K562 (cell line): ENCODE results near the gene ZNF747. TPM values are rescaled to one million over a fixed set of nuclear protein-coding genes. Genes with fewer than 3 reads are reported as not detected.

Experiments
- BACH1 ChIP-seq: fragments of 200-800 bp; sonication (Bioruptor generic); IDR thresholded peaks from 2 replicates; pipeline ENCODE4 v1.6.1; 2016; ENCODE audit warnings: missing genetic modification characterization, missing compliant biosample characterization
- CBFA2T3 ChIP-seq: fragments of 450-650 bp; IDR thresholded peaks from 2 replicates; pipeline ENCODE4 v1.6.1; 2017
- CEBPB ChIP-seq: fragments of 450-650 bp; IDR thresholded peaks from 2 replicates; pipeline ENCODE4 v1.6.1; 2016; ENCODE audit warnings: missing genetic modification characterization, missing compliant biosample characterization
- CEBPG ChIP-seq, 3 experiments: fragments of 200-800 bp in 1 of 3; sonication (Bioruptor generic) in 1 of 3; sonication (generic) in 1 of 3; formaldehyde crosslinking in 1 of 3; IDR thresholded peaks in 2 of 3; conservative IDR thresholded peaks in 1 of 3; 2 replicates each; pipeline versions ENCODE4 v1.6.1 to v1.8.0; 2016 to 2022; ENCODE audit warnings: missing compliant biosample characterization in 2 of 3, missing genetic modification characterization in 2 of 3, mild to moderate bottlenecking in 1 of 3, missing genetic modification reagents in 1 of 3
- DPF2 ChIP-seq: fragments of 450-650 bp; IDR thresholded peaks from 2 replicates; pipeline ENCODE4 v1.6.1; 2016
- GABPA ChIP-seq: fragments of 200-800 bp; sonication (Bioruptor generic); conservative IDR thresholded peaks from 2 replicates; pipeline ENCODE4 v1.6.1; 2016; ENCODE audit warnings: low read depth, missing genetic modification characterization, missing compliant biosample characterization
- IFI16 ChIP-seq: fragments of 250-450 bp; sonication (Bioruptor Pico); IDR thresholded peaks from 2 replicates; pipeline ENCODE4 v2.1.2; 2022; ENCODE audit warnings: mild to moderate bottlenecking, inconsistent platforms
- IRF2 ChIP-seq: sonication (generic); formaldehyde crosslinking; IDR thresholded peaks from 2 replicates; pipeline ENCODE4 v1.8.1; 2022; ENCODE audit warnings: mild to moderate bottlenecking, missing genetic modification reagents
- MCM5 ChIP-seq: fragments of 450-650 bp; IDR thresholded peaks from 2 replicates; pipeline ENCODE4 v1.6.1; 2016; ENCODE audit warnings: low read depth
- MEIS2 ChIP-seq: fragments of 450-650 bp; IDR thresholded peaks from 2 replicates; pipeline ENCODE4 v1.6.1; 2014; ENCODE audit warnings: mild to moderate bottlenecking; ENCODE audit not compliant: partially characterized antibody
- MIER1 ChIP-seq: fragments of 450-650 bp; IDR thresholded peaks from 2 replicates; pipeline ENCODE4 v1.6.1; 2016; ENCODE audit warnings: antibody characterized with exemption, mild to moderate bottlenecking, low read depth
- MTA1 ChIP-seq: fragments of 450-650 bp; IDR thresholded peaks from 2 replicates; pipeline ENCODE4 v1.6.1; 2017; ENCODE audit warnings: borderline replicate concordance
- NR2C2 ChIP-seq, 2 experiments: fragments of 200-800 bp in 1 of 2; sonication (Bioruptor generic) in 1 of 2; sonication (generic) in 1 of 2; formaldehyde crosslinking in 1 of 2; IDR thresholded peaks; 2 replicates each; pipeline versions ENCODE4 v1.6.1 to v1.8.0; 2016 to 2022; ENCODE audit warnings: mild to moderate bottlenecking in 1 of 2, missing compliant biosample characterization in 1 of 2, missing genetic modification characterization in 1 of 2, missing genetic modification reagents in 1 of 2
- RERE ChIP-seq: sonication (generic); formaldehyde crosslinking; IDR thresholded peaks from 2 replicates; pipeline ENCODE4 v1.8.0; 2023; ENCODE audit warnings: missing genetic modification reagents, mild to moderate bottlenecking, borderline replicate concordance
- RFX1 ChIP-seq: fragments of 450-650 bp; IDR thresholded peaks from 2 replicates; pipeline ENCODE4 v1.6.1; 2016; ENCODE audit warnings: mild to moderate bottlenecking, moderate library complexity
- SUPT5H ChIP-seq: fragments of 450-650 bp; IDR thresholded peaks from 2 replicates; pipeline ENCODE4 v1.6.1; 2016
- TFAP4 ChIP-seq: sonication (generic); formaldehyde crosslinking; IDR thresholded peaks from 2 replicates; pipeline ENCODE4 v1.8.0; 2022; ENCODE audit warnings: missing genetic modification reagents, mild to moderate bottlenecking, moderate library complexity, borderline replicate concordance
- ZBTB8A ChIP-seq: fragments of 450-650 bp; IDR thresholded peaks from 2 replicates; pipeline ENCODE4 v1.6.1; 2018; ENCODE audit warnings: mild to moderate bottlenecking, moderate library complexity; ENCODE audit not compliant: partially characterized antibody
- ZNF512 ChIP-seq: IDR thresholded peaks from 2 replicates; pipeline ENCODE4 v1.6.1; 2016; ENCODE audit warnings: missing genetic modification characterization, missing compliant biosample characterization
- ZNF561 ChIP-seq: fragments of 450-650 bp; formaldehyde crosslinking; conservative IDR thresholded peaks from 2 replicates; pipeline ENCODE4 v1.4.0; 2020; ENCODE audit warnings: mild to moderate bottlenecking, moderate library complexity
- polyA plus RNA-seq, 8 experiments: library from polyadenylated mRNA; depleted of rRNA in 4 of 8; stranded (reverse) in 5 of 8; unstranded in 3 of 8; fragments of >200 nt; fragmentation: Nextera tagmentation in 2 of 8; fragmentation: Illumina TruSeq in 1 of 8; extraction: Ambion mirVana in 2 of 8; extraction: Trizol in 1 of 8; gene quantifications; 2 replicates each; pipeline versions ENCODE4 v1.2.1 to v1.2.3, GENCODE V29; 2011 to 2014; ENCODE audit warnings: inconsistent platforms in 1 of 8, missing spikeins in 1 of 8
- total RNA-seq, 7 experiments: library from RNA; depleted of rRNA in 6 of 7; stranded (reverse); fragments of >200 nt in 6 of 7; fragmentation: Illumina TruSeq in 2 of 7; extraction: Trizol in 2 of 7; gene quantifications; 2 replicates each; pipeline versions ENCODE4 v1.2.1 to v1.2.3, GENCODE V29; 2011 to 2021; ENCODE audit warnings: low replicate concordance in 1 of 7

ZNF747 gene
- total and polyA plus RNA-seq, 9 of the 15 experiments (the other 6 are each of a cell fraction or from before 2014, with no cell fraction given): 0.14 to 3.3 (median 1.5) TPM

GRCh38 chr16:30567991-30568638 lies 33.5 kb upstream of the ZNF747 start (continued):
- TF ChIP-seq ZNF512 (no peak), RFX1 (peak; percentile 59; the same call in 1 of the 2 replicates), BACH1 (no peak), CEBPB (peak; percentile 98), ZNF561 (CRISPR knock-in tag) (no peak), MIER1 (no peak), CEBPG (CRISPR knock-in tag; IDR thresholded peaks at IDR 0.05) (peak; percentile 67), CEBPG (tag; conservative IDR thresholded peaks at IDR 0.05 in 1 of 2, IDR thresholded peaks at IDR 0.05 in 1 of 2) (peak; percentile 94 to 96), DPF2 (no peak), MTA1 (no peak), IRF2 (CRISPR knock-in tag) (no peak), TFAP4 (CRISPR knock-in tag) (peak; percentile 59; the same call in 1 of the 2 replicates), IFI16 (no peak), MEIS2 (peak; percentile 87), MCM5 (no peak), SUPT5H (no peak), RERE (CRISPR knock-in tag) (no peak), CBFA2T3 (0 out of 2 replicates have a peak, but pooled peaks have one; percentile 7), GABPA (tag) (peak; percentile 23; the same call in 1 of the 2 replicates), ZBTB8A (no peak), NR2C2 (CRISPR knock-in tag; IDR thresholded peaks at IDR 0.05) (no peak), NR2C2 (tag; IDR thresholded peaks at IDR 0.05) (no peak)
